ENCODE measurements around the gene ACTA1.
"Not testable (repeated sequence)": the region's sequence is repeated elsewhere in the genome, so short reads cannot be mapped to it uniquely, and the experiment has no call there.

ACTA1 gene

DNA sequence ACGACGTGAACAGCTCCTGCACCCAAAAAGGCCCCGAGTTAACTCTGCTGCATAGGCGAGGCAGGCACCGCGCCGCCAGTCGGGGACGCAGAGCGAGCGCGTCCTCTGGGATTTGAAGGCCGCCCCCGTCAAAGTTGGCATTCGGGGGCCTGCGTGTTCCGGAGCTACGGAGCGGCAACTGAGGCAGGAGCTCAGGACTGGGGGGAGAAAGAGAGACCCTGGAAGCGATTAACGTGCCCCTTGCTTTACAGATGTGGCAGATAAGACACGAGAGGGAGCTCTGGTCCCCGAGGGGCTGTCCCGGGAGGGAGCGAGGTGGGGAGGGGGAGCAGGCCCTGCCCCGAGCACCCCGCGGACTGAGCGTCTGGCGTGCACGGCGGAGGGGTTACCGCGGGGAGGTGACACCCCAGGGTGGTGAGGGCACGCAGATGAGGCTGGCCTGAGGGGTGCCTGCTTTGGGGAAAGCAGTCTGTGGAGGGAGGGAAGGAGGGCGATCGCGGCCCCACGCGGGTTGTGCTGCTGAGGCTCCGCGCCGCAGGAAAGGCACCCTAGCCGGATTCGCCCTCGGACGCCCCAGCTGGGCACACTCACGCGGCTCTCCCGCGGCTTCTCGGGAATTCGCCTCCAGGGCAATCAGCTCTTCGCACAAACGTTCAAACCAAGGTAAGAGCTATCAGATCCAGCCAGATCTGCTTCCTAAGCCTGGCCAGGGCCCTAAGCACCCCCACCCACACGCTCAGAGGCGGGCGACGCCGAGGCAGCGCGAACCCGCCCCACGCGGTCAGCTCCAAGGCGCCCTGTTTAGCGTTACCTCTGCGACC is 26.5 kb downstream of the ACTA1 start:
- no peak for DNase-seq

DNA sequence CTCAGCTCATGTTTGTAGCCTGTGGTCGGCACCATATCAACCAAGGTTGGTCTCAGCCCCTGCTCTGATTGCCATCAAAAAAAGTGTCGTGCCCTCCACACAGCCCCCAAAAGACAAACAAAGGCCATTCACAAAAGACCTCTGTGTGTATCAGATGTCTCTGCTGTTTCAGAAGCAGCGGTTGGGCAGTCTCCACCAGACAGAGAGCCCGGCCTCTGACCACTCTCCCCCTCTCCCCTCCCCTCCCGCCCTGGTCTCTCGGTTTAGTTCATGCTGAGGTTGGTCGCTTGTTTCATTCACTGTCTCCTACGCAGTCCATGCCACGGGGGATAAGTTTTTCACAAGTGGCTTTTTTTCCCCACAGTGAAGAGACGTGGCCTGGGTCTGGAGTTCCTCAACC is 27.1 kb downstream of the ACTA1 start:
- DNase-seq, result no peak

DNA sequence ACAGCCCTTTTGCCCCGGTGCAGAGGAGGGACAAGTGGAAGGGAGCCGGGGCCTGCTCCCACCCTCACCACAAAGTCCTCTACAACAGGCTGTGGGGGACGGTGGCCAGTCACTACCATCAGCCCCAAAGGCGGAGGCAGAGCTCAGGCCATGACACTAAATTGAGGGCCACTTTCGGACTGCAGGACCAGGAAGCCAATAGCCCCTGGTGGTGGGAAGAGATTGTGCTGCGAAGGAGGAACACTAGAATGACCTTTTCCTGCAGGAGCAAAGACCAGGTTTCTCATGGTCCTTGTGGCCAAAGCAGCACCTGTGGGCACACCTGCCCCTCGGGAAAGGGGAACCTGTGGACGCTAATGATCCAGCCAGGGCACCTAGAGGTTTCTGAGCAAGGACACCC is 30.3 kb downstream of the ACTA1 start:
- no peak for DNase-seq

DNA sequence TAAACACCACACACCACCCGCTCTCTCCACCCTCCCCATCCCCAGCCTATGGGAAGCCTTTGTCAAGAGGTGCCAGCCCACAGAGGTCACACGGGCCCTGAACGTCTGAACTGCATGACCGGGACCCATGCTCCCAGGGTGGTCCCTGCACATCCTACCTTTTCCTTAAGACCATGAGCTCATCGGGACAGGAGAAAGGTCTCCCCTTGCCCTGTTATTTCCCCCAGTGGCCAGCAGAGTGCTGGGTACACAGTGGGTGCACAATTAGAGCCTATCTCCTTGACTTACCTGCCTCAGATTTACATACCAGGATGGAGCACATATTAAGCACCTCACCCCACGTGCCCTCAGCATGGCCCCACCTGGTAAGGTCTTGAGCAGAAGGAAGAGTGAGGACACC is 30.9 kb downstream of the ACTA1 start:
- DNase-seq, result no peak

DNA sequence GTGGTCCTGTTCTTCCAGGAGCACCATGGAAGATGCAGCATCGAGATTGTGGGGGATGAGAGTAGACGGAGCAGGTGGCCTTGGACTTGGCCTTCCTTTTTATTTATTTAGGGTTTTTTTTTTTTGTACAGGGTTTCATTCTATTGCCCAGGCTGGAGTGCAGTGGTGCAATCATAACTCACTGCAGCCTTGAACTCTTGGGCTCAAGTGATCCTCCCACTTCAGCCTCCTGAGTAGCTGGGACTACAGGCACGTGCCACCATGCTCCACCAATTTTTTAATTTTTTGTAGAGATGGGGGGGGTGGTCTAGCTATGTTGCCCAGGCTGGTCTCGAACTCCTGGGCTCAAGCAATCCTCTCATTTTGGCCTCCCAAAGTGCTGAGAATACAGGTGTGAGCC is 31.6 kb downstream of the ACTA1 start:
- DNase-seq, result not testable (repeated sequence)

DNA sequence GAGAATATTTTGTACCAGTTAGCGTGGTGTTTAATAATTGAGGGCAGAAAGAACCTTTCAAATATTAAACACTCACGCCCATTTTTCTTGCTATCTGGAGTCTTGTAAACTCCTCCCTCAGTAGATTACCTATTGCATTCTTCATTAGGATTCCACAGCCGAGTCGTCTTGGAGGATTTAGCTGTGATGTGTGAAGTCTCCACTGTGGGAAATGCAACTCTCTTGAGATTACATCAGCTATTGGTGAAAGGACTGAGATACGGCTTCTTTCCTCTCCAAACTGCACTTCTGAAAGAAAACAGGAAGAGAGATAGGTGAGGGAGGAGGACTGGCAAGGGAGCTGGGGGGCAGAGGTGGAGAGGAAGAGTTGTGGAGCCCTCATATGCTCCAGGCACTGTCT is 36.1 kb downstream of the ACTA1 start:
- DNase-seq, result no peak

DNA sequence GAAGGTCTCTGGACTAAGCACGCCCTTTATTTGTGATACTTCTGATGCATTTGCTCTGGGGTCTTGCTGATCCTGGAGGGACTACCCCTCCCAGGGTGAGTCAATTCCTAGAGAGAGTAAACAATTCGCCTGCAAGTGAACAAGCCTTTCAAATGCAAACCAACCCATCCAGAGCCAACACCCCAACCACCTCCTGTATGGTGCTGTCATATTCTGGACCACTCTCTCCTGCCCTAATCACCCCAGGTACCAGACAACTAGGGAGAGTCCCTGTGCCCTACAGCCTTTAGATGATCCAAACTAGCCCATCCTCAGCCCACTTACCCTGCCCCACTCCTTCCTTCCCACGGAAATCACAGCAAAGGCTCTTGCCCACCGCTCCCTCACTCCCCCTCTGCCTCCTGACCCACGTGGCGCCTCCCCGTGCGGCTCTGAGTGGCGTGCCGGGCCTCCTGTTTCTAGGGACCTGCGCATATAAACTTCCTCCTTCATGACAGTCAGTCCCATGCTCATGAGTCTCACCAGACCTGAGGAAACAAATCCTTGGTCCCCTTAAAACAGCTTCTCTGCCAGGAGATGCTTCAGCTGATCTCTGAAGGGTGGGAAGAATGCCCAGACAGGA is 37.2 kb downstream of the ACTA1 start:
- DNase-seq, result no peak

DNA sequence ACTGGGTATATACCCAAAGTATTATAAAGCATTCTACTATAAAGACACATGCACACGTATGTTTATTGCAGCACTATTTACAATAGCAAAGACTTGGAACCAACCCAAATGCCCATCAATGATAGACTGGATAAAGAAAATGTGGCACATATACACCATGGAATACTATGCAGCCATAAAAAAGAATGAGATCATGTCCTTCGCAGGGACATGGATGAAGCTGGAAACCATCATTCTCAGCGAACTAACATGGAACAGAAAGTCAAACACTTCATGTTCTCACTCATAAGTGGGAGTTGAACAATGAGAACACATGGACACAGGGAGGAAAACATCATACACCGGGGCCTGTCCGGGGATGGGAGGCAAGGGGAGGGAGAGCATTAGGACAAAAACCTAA is 39.4 kb downstream of the ACTA1 start:
- not testable (repeated sequence) for DNase-seq

DNA sequence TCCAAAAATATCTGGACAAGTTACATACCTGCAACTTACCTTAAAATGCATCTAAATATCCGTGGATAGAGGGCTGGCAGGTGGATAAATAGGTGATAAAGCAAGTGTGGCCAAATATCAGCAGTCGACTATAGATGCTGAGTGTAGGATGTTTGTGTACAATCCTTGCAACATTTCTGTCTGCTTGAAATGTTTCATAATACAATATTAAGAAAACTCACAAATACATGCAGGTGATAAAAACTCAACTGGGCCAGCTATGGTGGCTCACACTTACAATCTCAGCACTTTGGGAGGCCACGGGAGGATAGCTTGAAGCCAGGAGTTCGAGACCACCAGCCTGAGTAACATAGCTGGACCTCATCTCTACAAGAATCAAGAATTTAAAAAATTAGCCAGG is 41.0 kb downstream of the ACTA1 start:
- no peak for DNase-seq

DNA sequence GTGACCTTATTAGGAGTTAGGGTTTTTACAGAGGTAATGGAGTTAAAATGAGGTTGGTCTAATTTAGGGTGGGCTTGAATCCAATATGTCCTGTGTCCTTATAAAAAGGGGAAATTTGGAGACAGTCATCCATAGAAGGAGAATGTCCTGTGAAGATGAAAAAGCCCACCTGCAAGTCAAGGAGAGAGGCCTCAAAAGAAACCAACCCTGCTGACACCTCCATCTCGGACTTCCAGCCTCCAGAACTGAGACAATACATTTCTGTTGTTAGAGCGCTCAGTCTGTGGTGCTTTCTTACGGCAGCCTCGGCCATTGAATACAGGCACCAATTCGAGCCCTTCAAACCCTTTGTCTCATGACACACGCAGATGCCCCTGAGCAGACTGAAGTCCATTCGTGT is 43.8 kb downstream of the ACTA1 start:
- DNase-seq, result no peak

DNA sequence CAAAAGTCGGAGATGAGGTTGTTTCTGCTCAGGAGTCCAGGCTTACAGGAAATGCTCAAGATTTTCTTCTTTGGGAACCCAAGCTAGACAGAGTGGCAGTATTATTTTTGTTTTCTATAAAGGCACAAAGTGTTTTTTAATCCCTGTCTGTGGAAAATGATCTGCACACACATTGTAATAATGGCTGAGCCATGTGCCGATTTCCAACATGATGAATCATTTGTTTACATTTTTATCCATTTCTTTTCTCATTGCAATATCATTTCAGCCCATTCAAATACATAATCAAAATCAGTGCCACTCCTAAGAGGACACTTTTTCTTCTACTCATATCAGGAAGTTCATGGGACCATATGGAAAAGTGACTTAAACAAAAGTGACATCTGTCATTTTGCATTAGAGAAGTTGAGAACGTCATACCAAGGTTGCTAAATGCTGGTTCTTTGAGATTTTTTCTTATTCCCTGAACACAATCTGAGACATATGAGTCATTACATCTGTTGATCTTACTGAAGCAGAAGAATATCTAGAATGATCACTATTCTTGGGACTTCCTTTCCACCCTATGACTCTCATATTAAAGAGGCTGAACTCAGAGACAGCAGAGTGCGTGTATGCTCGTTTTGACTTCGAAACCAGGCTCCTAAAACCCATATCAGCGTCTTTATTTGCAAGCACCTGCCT is 44.9 kb downstream of the ACTA1 start:
- DNase-seq, result peak; percentile 40

DNA sequence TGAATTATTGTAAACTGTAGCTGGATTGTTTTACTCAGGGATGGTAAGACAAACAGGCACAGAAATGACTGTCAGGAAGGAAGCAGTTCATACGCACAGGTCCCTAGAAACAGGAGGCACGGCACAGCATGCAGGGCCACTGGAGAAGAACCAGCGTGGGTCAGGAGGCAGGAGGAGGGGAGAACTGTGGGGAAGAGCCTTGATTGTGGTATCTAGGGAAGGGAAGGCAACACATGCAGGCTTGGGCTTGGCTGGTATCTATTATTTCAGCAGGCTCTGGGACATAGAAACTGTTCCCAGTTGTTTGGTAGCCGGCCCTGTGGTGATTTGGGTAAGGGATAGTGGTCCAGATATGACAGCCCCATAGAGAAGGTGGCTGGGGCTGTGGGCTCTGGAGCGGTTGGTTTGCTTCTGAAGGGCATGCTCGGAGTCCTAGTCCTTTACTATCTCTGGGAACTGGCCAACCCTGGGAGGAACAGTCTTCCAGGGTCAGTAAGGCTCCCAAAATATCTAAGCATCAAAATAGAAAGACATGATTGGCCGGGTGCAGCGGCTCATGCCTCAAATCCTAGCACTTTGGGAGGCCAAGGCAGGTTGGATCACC is 47.9 kb downstream of the ACTA1 start:
- DNase-seq, result no peak

DNA sequence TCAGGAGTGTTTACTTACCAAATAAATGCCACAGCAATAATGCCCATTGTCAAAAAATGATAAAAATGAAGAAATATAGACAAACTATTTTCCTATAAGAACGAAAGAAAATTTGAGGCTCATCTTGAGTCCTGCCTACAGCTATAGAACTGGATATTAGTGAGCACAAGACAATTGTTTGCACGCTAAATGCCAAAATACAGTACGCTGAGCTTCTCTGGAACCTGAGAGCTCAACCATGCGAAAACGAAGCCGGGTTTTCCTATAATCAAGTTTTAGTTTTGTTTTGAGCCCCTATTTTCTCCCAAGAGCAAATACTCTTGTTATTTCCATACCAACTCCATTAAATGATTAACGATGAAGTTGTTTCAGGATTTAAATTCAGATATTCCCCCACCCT is 49.1 kb downstream of the ACTA1 start:
- DNase-seq, result no peak

DNA sequence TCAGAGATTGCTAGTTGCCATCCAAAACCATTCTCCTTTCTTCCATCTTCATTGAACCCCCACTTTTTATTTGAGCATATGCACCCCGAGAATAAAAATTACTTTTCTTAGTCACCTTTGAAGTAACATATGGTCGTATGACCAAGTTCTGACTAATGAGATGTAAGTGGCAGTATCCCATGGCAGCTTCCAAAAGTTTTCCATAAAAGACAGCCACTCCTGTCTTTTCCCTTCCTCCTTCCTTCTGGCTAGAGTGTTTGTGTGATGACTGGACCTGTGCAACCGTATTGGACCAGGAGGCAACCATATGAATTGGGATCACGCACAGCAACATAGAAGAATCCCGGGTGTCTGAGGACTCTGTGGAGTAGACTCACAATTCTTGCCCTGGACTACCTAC is 49.9 kb downstream of the ACTA1 start:
- DNase-seq, result no peak

DNA sequence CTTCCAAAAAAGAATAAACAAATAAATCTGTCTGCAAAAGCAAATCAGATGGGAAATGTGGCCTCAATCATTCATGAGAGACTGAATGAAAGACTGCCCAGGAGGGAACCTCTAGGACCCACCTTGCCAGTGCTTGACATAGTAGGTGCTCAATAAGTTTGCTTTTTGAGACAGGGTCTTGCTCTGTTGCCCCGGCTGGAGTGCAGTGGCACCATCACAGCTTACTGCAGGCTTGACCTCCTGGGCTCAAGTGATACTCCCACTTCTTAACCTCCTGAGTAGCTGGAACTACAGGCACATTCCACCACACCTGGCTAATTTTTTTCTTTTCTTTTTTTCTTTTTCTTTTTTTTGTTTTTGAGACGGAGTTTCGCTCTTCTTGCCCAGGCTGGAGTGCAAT is 50.7 kb downstream of the ACTA1 start:
- no peak for DNase-seq
